HCT116 (cell line): Measurements from ENCODE around the gene PXN. TPM values are rescaled to one million over a fixed set of nuclear protein-coding genes. Genes with fewer than 3 reads are reported as not detected.

ENCODE experiments used
- ATAC-seq: fragments of 200-7000 bp; cut with Tn5 transposase; 2 replicates; pipeline ENCODE4 v1.9.1; 2020; ENCODE audit warnings: mild to moderate bottlenecking, moderate library complexity
- BruUV-seq: library from RNA; stranded (reverse); fragments of 400-500 nt; replicated peaks from 2 replicates; lab custom pipeline; 2021; lab: Mats Ljungman, UMichigan
- CTCF ChIA-PET: fragments of 300-600 bp; sonication (Branson Sonifier 250); formaldehyde crosslinking; loops from one replicate; lab custom pipeline; 2021; ENCODE audit warnings: antibody characterized with exemption; lab: Charles Lee
- POLR2A ChIA-PET: fragments of 300-600, 350-600 bp; sonication (Branson Sonifier 250); formaldehyde crosslinking; loops from one replicate; lab custom pipeline; 2021; ENCODE audit warnings: antibody characterized with exemption; lab: Charles Lee
- RAD21 ChIA-PET, 2 experiments: fragments of 300-600 bp; sonication (Branson Sonifier 250); formaldehyde crosslinking; loops; one replicate each; lab custom pipeline; 2023; ENCODE audit warnings: low total read pairs in 2 of 2; ENCODE audit not compliant: uncharacterized antibody in 2 of 2, unreplicated experiment in 2 of 2, low non-redundant PET in 1 of 2; lab: Charles Lee
- DNase-seq: peaks from one replicate; pipeline ENCODE4 v3.0.0-alpha.2; 2010; ENCODE audit warnings: low read depth, low spot score
- H2AFZ ChIP-seq: fragments of 200-600 bp; shearing (Covaris generic), sonication (generic); 2 replicates; pipeline ENCODE4 v1.6.1; 2017; ENCODE audit warnings: low read depth, mixed run types, mixed read lengths, antibody characterized with exemption, low read length; ENCODE audit not compliant: poor library complexity, severe bottlenecking
- H3K27ac ChIP-seq: 2 replicates; pipeline ENCODE4 v1.5.1; 2012; ENCODE audit warnings: low read depth, low read length
- H3K27me3 ChIP-seq: fragments of 200-600 bp; sonication (generic); 2 replicates; pipeline ENCODE4 v1.6.1; 2016; ENCODE audit warnings: mixed run types, low read length, mixed read lengths; ENCODE audit not compliant: insufficient read depth
- H3K36me3 ChIP-seq, 2 experiments: fragments of 200-500 bp in 1 of 2; fragments of 200-600 bp in 1 of 2; sonication (Bioruptor generic) in 1 of 2; sonication (generic) in 1 of 2; 2 replicates each; pipeline versions ENCODE4 v1.5.1 to v1.6.1; 2014 to 2016; ENCODE audit warnings: low read length in 2 of 2, inconsistent platforms in 1 of 2, mixed read lengths in 1 of 2, mixed run types in 1 of 2; ENCODE audit not compliant: insufficient read depth in 2 of 2, control insufficient read depth in 1 of 2
- H3K4me1 ChIP-seq, 2 experiments: fragments of 200-600 bp in 1 of 2; sonication (generic) in 1 of 2; 2 replicates each; pipeline versions ENCODE4 v1.5.1 to v1.6.1; 2012 to 2017; ENCODE audit warnings: low read length in 2 of 2, inconsistent platforms in 1 of 2, mild to moderate bottlenecking in 1 of 2, mixed read lengths in 1 of 2, mixed run types in 1 of 2, moderate library complexity in 1 of 2; ENCODE audit not compliant: insufficient read depth in 2 of 2, control insufficient read depth in 1 of 2
- H3K4me2 ChIP-seq: fragments of 200-600 bp; sonication (generic); 2 replicates; pipeline ENCODE4 v1.6.1; 2017; ENCODE audit warnings: mixed run types, low read length, mixed read lengths
- H3K4me3 ChIP-seq, 2 experiments: fragments of 200-600 bp in 1 of 2; sonication (generic) in 1 of 2; replicated peaks in 1 of 2; 2 replicates each; pipeline ENCODE4 v1.5.1; 2011 to 2016; ENCODE audit warnings: low read length in 2 of 2, control low read depth in 1 of 2, low read depth in 1 of 2, mild to moderate bottlenecking in 1 of 2, mixed read lengths in 1 of 2, mixed run types in 1 of 2
- H3K79me2 ChIP-seq: fragments of 200-600 bp; sonication (generic); 2 replicates; pipeline ENCODE4 v1.6.1; 2017; ENCODE audit warnings: mild to moderate bottlenecking, mixed run types, low read length, moderate library complexity, mixed read lengths; ENCODE audit not compliant: insufficient read depth
- H3K9ac ChIP-seq: fragments of 200-600 bp; sonication (generic); 2 replicates; pipeline ENCODE4 v1.6.1; 2016; ENCODE audit warnings: low read length, mixed read lengths
- H3K9me2 ChIP-seq: fragments of 200-600 bp; sonication (generic), shearing (Covaris generic); 2 replicates; pipeline ENCODE4 v1.6.1; 2017; ENCODE audit warnings: mixed run types, mild to moderate bottlenecking, moderate library complexity; ENCODE audit not compliant: insufficient read depth
- H3K9me3 ChIP-seq, 2 experiments: fragments of 200-500 bp in 1 of 2; fragments of 200-600 bp in 1 of 2; sonication (Bioruptor generic) in 1 of 2; sonication (generic) in 1 of 2; 2 replicates each; pipeline ENCODE4 v1.6.1; 2014 to 2017; ENCODE audit warnings: low read length in 2 of 2, mixed read lengths in 2 of 2, inconsistent platforms in 1 of 2, low read depth in 1 of 2, mild to moderate bottlenecking in 1 of 2, mixed run types in 1 of 2, moderate library complexity in 1 of 2; ENCODE audit not compliant: control insufficient read depth in 1 of 2, insufficient read depth in 1 of 2
- H4K20me1 ChIP-seq: fragments of 200-600 bp; sonication (generic), shearing (Covaris generic); 2 replicates; pipeline ENCODE4 v1.6.1; 2017; ENCODE audit warnings: mixed run types, mild to moderate bottlenecking, moderate library complexity; ENCODE audit not compliant: insufficient read depth
- ATF3 ChIP-seq: IDR thresholded peaks from 2 replicates; pipeline ENCODE4 v1.6.1; 2012
- CEBPB ChIP-seq: IDR thresholded peaks from 2 replicates; pipeline ENCODE4 v1.6.1; 2012; ENCODE audit warnings: low read depth
- ELF1 ChIP-seq: IDR thresholded peaks from 2 replicates; pipeline ENCODE4 v1.6.1; 2012; ENCODE audit warnings: low read depth, borderline replicate concordance
- EZH2 ChIP-seq: fragments of 200-600 bp; sonication (generic); IDR thresholded peaks from 2 replicates; pipeline ENCODE4 v1.6.1; 2017; ENCODE audit warnings: antibody characterized with exemption, mixed run types
- POLR2AphosphoS5 ChIP-seq: IDR thresholded peaks from 2 replicates; pipeline ENCODE4 v1.6.1; 2011; ENCODE audit warnings: mild to moderate bottlenecking, low read depth, low read length, moderate library complexity
- SIN3A ChIP-seq: IDR thresholded peaks from 2 replicates; pipeline ENCODE4 v1.6.1; 2012; ENCODE audit warnings: low read depth
- YY1 ChIP-seq: IDR thresholded peaks from 2 replicates; pipeline ENCODE4 v1.6.1; 2011; ENCODE audit warnings: low read length, low read depth, moderate library complexity, mild to moderate bottlenecking; ENCODE audit not compliant: insufficient replicate concordance; ENCODE audit errors: extremely low read depth
- ZBTB33 ChIP-seq: IDR thresholded peaks from 2 replicates; pipeline ENCODE4 v1.6.1; 2011; ENCODE audit warnings: mild to moderate bottlenecking, low read length, moderate library complexity; ENCODE audit not compliant: insufficient replicate concordance; ENCODE audit errors: extremely low read depth
- ZFX ChIP-seq: fragments of 450-650 bp; IDR thresholded peaks from 2 replicates; pipeline ENCODE4 v1.6.1; 2017
- ZNF274 ChIP-seq: fragments of 200-500 bp; sonication (Bioruptor generic); IDR thresholded peaks from 2 replicates; pipeline ENCODE4 v1.6.1; 2014; ENCODE audit warnings: mild to moderate bottlenecking, low read depth, low read length, inconsistent platforms
- intact Hi-C: fragments of 100-400 bp; cut with micrococcal nuclease; formaldehyde crosslinking; loops from 2 replicates; pipeline ENCODE4 v1.10.0; 2022
- total RNA-seq: library from RNA; stranded (reverse); gene quantifications from one replicate; pipeline ENCODE4 v1.2.1, GENCODE V29; 2021; ENCODE audit not compliant: unreplicated experiment

Gene PXN
- total RNA-seq, 1 experiment from 2014 or later: 211 TPM

- RAD21 ChIA-PET: no interaction called here
- H3K36me3 ChIP-seq: peaks cover 45 to 49% of the 10 kb centered on the region in 2 experiments; a peak in 3 of 4 replicates
- H3K27me3 ChIP-seq: no peaks in the 10 kb centered on the region
- ATAC-seq (no peak), DNase-seq (no peak)
- BruUV-seq: no TSS peak
- no peak overlapping the region for H3K4me2 ChIP-seq
- no peaks in the 10 kb centered on the region for H3K9me2 ChIP-seq
- intact Hi-C loops: no loop called here
- H3K4me3 ChIP-seq: no peak overlapping the region
- no peak for TF ChIP-seq ZFX
- TF ChIP-seq SIN3A: no peak
- TF ChIP-seq CEBPB: no peak
- TF ChIP-seq EZH2: no peak
- TF ChIP-seq ZNF274: no peak
- TF ChIP-seq POLR2AphosphoS5: no peak
- no peaks in the 10 kb centered on the region for H4K20me1 ChIP-seq
- no peaks in the 10 kb centered on the region for H3K79me2 ChIP-seq
- CTCF ChIA-PET: no interaction called here
- no peaks in the 10 kb centered on the region for H3K4me1 ChIP-seq
- no peak overlapping the region for H3K9ac ChIP-seq
- H3K9me3 ChIP-seq: no peaks in the 10 kb centered on the region
- no peak overlapping the region for H2AFZ ChIP-seq
- no peak overlapping the region for H3K27ac ChIP-seq
- POLR2A ChIA-PET: interaction anchor here (1.7 kb wide), 1 partner anchor 14 kb away, joined by 4 read pairs; the partner anchor contains the start of gene RPLP0
These were observed 50.2 kb downstream of the PXN start for GRCh38 chr12:120215357-120215735.

GRCh38 chr12:120214626-120215356 lies 50.7 kb downstream of the PXN start:
- Histone ChIP-seq H3K79me2 (no peaks in the 10 kb centered on the region), H3K4me2 (no peak overlapping the region), H2AFZ (no peak overlapping the region), H3K9ac (no peak overlapping the region), H3K9me2 (no peaks in the 10 kb centered on the region), H4K20me1 (no peaks in the 10 kb centered on the region), H3K27ac (no peak overlapping the region), H3K36me3 (peaks cover 46% of the 10 kb centered on the region in 2 experiments; a peak in 3 of 4 replicates), H3K27me3 (no peaks in the 10 kb centered on the region), H3K4me1 (no peaks in the 10 kb centered on the region), H3K9me3 (no peaks in the 10 kb centered on the region), H3K4me3 (no peak overlapping the region)
- CTCF ChIA-PET: no interaction called here
- ATAC-seq (no peak), DNase-seq (no peak)
- TF ChIP-seq ELF1: no peak
- no peak for TF ChIP-seq ATF3
- no peak for TF ChIP-seq CEBPB
- no peak for TF ChIP-seq ZBTB33
- TF ChIP-seq YY1: no peak
- intact Hi-C loops: no loop called here
- RAD21 ChIA-PET: no interaction called here
- POLR2A ChIA-PET: interaction anchor here (1.7 kb wide), 1 partner anchor 13 kb away, joined by 4 read pairs; the partner anchor contains the start of gene RPLP0
- no TSS peak for BruUV-seq
